GM12801 (cell line): ENCODE measurements around the gene RC3H2.

Experiments
- TF ChIP-seq, protein P1 (sequence below): IDR thresholded peaks from one replicate; pipeline ENCODE4 v1.5.1; 2011; ENCODE audit warnings: control low read depth; ENCODE audit not compliant: insufficient read length; ENCODE audit errors: extremely low read depth

Gene RC3H2

DNA sequence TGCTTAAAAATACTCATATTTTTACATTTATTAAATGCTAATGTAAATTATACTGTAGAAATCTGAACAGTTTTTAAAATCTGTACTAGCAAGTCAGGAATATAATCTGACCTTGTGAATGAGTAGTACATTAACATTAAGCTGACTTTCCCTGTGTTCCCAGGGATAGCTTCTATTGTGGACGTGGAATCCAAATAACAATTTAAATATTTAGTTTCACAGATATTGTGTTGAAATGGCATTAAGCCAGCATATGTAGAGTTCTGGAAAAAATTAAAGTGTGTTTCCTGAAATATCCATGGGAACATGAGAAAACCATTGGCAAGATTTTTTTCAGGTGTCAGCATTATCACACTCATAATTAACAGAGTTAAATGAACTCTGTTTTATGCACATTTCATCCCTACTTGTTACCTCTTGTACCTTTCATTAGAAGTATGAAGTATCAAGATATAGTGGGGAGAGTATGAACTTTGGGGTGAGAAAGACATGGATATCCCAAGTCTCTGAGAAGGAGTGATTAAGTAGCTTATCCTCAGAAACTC is 41.4 kb upstream of the RC3H2 start:
- TF ChIP-seq, protein P1, sequence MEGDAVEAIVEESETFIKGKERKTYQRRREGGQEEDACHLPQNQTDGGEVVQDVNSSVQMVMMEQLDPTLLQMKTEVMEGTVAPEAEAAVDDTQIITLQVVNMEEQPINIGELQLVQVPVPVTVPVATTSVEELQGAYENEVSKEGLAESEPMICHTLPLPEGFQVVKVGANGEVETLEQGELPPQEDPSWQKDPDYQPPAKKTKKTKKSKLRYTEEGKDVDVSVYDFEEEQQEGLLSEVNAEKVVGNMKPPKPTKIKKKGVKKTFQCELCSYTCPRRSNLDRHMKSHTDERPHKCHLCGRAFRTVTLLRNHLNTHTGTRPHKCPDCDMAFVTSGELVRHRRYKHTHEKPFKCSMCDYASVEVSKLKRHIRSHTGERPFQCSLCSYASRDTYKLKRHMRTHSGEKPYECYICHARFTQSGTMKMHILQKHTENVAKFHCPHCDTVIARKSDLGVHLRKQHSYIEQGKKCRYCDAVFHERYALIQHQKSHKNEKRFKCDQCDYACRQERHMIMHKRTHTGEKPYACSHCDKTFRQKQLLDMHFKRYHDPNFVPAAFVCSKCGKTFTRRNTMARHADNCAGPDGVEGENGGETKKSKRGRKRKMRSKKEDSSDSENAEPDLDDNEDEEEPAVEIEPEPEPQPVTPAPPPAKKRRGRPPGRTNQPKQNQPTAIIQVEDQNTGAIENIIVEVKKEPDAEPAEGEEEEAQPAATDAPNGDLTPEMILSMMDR, result no peak

DNA sequence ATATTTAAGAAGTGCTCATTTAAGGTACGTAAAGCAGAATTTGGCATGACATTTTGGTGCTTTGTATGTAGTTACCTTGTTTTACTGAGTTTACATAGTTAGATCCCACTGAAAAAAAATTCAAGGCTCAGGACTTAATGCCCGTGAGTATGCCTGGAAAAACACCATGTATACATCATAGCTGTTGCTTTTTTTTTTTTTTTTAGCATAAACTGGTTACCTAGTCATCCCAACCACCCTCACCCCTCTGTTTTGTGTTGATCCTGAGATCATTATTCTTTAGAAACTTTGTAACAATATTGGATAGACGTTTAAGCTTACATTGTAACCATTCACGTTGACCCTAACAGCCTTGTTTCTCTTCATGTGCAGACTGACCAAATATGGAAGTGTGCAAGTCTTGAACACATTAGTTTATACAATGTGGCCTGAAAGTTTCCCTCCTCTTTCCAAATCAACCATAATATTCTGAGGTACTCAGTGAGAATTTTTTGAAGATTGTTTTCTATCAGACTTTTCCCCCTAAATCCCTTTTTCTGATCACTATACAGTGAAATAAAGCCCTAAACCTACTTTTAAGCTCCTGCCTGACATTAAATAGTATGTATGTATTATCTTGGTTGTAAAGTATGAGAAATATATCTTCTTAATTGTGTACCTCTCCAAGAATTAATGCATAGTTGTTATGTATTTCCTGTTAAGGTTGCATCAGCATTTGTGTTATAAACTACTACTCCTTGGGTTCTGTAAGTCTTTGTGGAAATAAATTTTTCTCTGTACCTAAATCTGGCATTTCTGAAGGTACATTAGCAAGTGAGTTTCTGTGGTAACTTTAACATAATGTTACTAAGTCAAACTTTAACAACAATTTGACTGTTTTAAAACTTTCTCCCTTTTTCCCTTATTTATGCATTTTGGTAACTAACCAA is 40.1 kb upstream of the RC3H2 start:
- TF ChIP-seq, protein P1, result no peak

DNA sequence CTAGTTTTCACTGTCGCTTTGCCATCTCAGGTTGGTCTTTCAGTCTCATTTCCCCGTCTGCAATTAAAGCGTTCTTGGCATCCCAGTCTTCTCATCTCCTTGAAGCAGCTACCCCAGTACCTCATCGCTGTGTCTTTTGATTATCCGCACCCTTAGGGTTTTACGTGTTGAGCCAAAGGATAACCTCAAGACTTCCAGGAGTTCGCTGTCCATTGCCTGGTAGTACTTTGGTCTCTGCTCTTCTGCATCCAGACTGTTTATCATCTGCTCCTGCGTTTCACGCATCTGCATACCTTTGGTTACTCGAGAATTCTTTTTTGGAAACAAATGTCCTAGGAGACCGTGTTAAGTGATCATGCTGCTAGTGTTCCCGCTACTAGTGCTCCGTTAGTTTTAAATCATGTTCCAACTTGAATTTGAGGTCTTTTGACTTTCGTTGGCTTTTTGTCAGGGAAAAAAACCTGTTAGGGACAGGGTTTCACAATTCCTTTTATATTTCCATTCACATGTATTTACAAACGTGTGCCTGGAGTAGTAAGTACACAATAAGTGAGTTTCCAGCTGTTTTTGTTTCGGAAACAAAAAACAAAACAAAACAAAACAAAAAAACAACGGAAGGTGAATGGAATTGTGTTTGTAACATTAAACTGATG is 36.5 kb upstream of the RC3H2 start:
- TF ChIP-seq, protein P1, result no peak

DNA sequence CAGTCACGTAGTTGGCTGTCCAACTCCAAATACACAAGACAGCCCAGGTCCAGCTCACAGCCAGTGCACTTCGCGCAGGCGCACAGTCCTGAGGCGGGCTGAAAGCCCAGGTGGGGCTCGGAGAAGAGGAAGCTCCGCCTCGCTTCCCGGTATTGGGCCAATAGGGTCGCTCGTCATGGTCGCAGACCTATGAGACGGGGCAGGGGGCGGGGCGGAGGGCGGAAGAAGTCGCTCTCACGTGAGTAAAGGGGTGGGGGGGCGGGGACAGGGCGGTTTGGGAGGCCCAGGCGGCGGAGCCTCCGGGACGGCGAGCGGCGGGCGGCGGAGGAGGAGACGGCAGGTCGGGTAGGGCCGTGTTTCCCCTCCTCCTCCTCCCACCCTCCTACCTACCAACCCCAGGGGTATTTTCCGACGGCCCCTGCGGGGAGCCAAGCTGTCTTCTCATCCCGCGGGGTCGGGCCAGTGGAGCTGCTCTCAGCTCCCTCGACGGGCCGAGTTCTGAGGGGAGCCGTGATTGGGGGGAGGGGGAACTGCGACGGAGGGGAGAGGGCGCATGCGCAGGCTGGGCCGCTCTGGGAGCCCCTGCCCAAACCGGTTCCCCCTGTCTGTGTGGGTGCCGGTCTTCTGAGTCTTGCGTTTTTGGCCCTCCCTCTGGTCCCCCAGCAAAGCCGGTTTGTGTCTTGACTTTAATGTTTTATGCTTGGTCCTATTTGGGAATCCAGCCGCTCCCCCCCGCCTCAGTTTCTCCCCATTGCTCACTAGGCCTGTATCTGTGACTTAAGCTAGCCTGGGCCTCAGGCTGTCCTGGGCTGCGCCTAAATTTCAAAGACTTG is 35.8 kb upstream of the RC3H2 start, which contains the start of gene RABGAP1:
Gene RABGAP1, plus strand, starts transcription at position 272 of the 833 bp plus-strand sequence. CDS start 16,040 bp downstream, outside the sequence.
- TF ChIP-seq, protein P1, result no peak

DNA sequence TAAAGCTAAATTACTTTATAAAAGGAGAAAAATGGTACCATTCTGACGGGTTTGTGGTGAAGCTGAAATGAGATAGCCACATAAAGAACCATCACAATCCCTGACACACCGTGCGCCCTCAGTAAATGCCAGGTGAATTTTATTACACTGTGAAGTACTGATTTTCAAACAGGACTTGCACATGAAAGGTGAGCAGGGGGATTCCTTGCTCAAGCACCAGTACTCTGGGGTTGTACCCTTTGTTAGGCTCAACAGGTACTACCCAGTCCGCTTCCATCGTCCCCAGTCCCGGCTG is 35.2 kb upstream of the RC3H2 start:
- TF ChIP-seq, protein P1, result no peak

DNA sequence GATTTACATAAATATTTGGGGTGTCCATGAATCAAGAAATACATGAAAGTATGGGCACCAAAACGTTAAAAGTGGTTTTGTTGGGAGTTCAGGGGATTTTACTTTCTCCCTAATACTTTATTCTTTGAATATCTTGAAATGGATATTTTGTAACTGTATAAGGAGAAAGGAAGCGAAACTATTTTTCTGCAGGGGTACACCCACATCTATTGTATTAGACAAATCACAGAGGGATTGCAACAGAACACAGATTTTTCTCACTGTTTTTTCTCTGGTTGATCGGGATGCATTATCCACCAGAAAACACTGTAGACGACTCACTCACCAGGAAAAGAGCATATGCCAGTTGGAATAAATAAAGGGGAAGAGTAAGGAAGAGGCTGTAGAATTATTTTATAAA is 34.4 kb upstream of the RC3H2 start:
- TF ChIP-seq, protein P1, result no peak

DNA sequence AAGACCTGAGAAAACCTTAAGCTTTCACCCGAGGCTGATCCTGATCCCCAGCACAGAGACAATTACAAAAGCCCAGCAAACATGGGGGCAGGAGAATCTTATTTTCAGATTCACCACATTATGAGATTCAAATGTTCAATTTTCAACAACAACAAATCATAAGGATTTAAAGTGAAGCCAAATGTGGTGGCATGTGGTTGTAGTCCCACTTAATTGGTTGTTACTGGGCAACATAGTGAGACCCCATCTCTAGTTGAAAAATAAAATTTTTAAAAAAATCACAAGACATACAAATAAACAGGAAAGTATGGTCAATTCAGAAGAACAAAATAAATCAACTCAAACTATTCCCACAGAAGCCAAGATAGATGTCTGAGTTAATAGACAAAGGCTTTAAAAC is 31.7 kb upstream of the RC3H2 start:
- TF ChIP-seq, protein P1, result no peak
